ENCODE data around the gene ACSF2. TPM values are rescaled to one million over a fixed set of nuclear protein-coding genes. Genes with fewer than 3 reads are reported as not detected.

Gene ACSF2
- total RNA-seq, 3 donors from 2014 or later (not counting 1 experiment from before 2014, with no cell fraction given): 24.2 to 40.6 (median 25.8) TPM

GRCh38 chr17:50457621-50458020 is 31.6 kb downstream of the ACSF2 start:
- no peaks in the 10 kb centered on the region for H3K9me3 Mint-ChIP-seq
- no peaks in the 10 kb centered on the region for H3K36me3 ChIP-seq (ENCODE audit: control insufficient read depth, insufficient read depth, low read length)
- ATAC-seq (no peak), DNase-seq (no peak)
- H3K4me1 ChIP-seq (ENCODE audit: control insufficient read depth, insufficient read depth, low read length): no peaks in the 10 kb centered on the region
- no peak overlapping the region for H3K4me3 ChIP-seq (ENCODE audit: low read length)
- peaks cover 0 to 4% of the 10 kb centered on the region in 2 donors for H3K4me1 Mint-ChIP-seq
- H3K9me3 ChIP-seq (ENCODE audit: control insufficient read depth, insufficient read depth, low read length): no peaks in the 10 kb centered on the region
- no peak overlapping the region for H3K4me3 Mint-ChIP-seq
- no peaks in the 10 kb centered on the region for H3K27me3 Mint-ChIP-seq (ENCODE audit: low read depth in 2 of 2)
- WGBS (ENCODE audit: insufficient coverage): 89% methylated on average over 2 of the region's 4 CpGs
- no peak overlapping the region for H3K27ac ChIP-seq (ENCODE audit: low read length)
- no peaks in the 10 kb centered on the region for H3K36me3 Mint-ChIP-seq
- no peak for TF ChIP-seq CTCF (IDR thresholded peaks at IDR 0.05)
- no peaks in the 10 kb centered on the region for H3K27me3 ChIP-seq (ENCODE audit: control insufficient read depth, insufficient read depth, low read length)
- H3K27ac Mint-ChIP-seq: no peak overlapping the region
- intact Hi-C loops (cut with micrococcal nuclease): no loop called here

DNA sequence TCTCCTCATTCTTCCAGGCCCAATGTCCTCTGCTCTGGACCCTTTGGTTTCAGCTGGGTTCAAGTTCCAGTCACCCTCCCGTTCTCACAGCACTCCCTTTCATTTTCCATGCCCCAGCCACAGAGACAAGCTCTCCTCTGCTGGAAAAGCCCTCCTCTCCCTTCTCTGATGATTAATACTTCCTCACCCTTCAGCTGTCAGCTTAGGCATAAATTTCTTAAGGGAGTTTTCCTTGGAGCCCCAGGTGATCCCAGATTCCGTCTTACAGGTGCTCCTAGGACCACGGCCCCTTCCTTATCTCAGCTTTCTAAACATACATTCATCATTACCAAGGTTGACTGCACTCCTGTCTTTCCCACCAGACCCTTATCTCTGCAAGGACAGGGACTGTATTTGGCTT is 32.3 kb downstream of the ACSF2 start:
- Histone ChIP-seq H3K4me3 (ENCODE audit: low read length) (no peak overlapping the region), H3K27me3 (ENCODE audit: control insufficient read depth, insufficient read depth, low read length) (no peaks in the 10 kb centered on the region), H3K4me1 (ENCODE audit: control insufficient read depth, insufficient read depth, low read length) (no peaks in the 10 kb centered on the region), H3K36me3 (ENCODE audit: control insufficient read depth, insufficient read depth, low read length) (no peaks in the 10 kb centered on the region), H3K9me3 (ENCODE audit: control insufficient read depth, insufficient read depth, low read length) (no peaks in the 10 kb centered on the region), H3K27ac (ENCODE audit: low read length) (no peak overlapping the region)
- DNase-seq (no peak), ATAC-seq (no peak)
- Mint-ChIP-seq H3K27me3 (ENCODE audit: low read depth in 2 of 2) (no peaks in the 10 kb centered on the region), H3K36me3 (no peaks in the 10 kb centered on the region), H3K27ac (no peak overlapping the region), H3K4me3 (no peak overlapping the region), H3K9me3 (no peaks in the 10 kb centered on the region), H3K4me1 (no peaks in the 10 kb centered on the region)
- intact Hi-C loops (cut with micrococcal nuclease): no loop called here
- TF ChIP-seq CTCF (IDR thresholded peaks at IDR 0.05): no peak
- WGBS (ENCODE audit: insufficient coverage): 72% methylated on average over 3 of the region's 3 CpGs

GRCh38 chr17:50458701-50459676 is 33.0 kb downstream of the ACSF2 start:
- no peak for DNase-seq
- Histone ChIP-seq H3K36me3 (ENCODE audit: control insufficient read depth, insufficient read depth, low read length) (no peaks in the 10 kb centered on the region), H3K27me3 (ENCODE audit: control insufficient read depth, insufficient read depth, low read length) (no peaks in the 10 kb centered on the region), H3K4me1 (ENCODE audit: control insufficient read depth, insufficient read depth, low read length) (no peaks in the 10 kb centered on the region), H3K4me3 (ENCODE audit: low read length) (no peak overlapping the region), H3K27ac (ENCODE audit: low read length) (no peak overlapping the region), H3K9me3 (ENCODE audit: control insufficient read depth, insufficient read depth, low read length) (no peaks in the 10 kb centered on the region)
- Mint-ChIP-seq H3K27me3 (ENCODE audit: low read depth in 2 of 2) (no peaks in the 10 kb centered on the region), H3K4me1 (no peaks in the 10 kb centered on the region), H3K27ac (no peak overlapping the region), H3K9me3 (no peaks in the 10 kb centered on the region), H3K4me3 (no peak overlapping the region), H3K36me3 (no peaks in the 10 kb centered on the region)
- ATAC-seq: no peak
- TF ChIP-seq CTCF (IDR thresholded peaks at IDR 0.05): no peak
- whole genome bisulfite sequencing (ENCODE audit: insufficient coverage): 84% methylated on average over 16 of the region's 16 CpGs
- intact Hi-C loops (cut with micrococcal nuclease): no loop called here

All from natural killer cell (primary cell).